Osteocyte (in vitro differentiated cells): ENCODE data around the gene TBL1X. TPM values are rescaled to one million over a fixed set of nuclear protein-coding genes. Genes with fewer than 3 reads are reported as not detected.

Source experiments
- DNase-seq: peaks from one replicate; pipeline ENCODE4 v3.0.0; 2021; ENCODE audit warnings: mixed read lengths; ENCODE audit not compliant: unreplicated experiment; ENCODE audit errors: extremely low spot score
- H3K27ac Mint-ChIP-seq: one replicate; pipeline ENCODE4 v1.8.0; 2021; ENCODE audit warnings: mild to moderate bottlenecking, mixed read lengths; ENCODE audit not compliant: unreplicated experiment
- H3K27me3 Mint-ChIP-seq: one replicate; pipeline ENCODE4 v1.8.0; 2021; ENCODE audit warnings: mixed read lengths; ENCODE audit not compliant: unreplicated experiment
- H3K36me3 Mint-ChIP-seq: one replicate; pipeline ENCODE4 v1.8.0; 2021; ENCODE audit warnings: mixed read lengths; ENCODE audit not compliant: unreplicated experiment
- H3K4me1 Mint-ChIP-seq: one replicate; pipeline ENCODE4 v1.8.0; 2021; ENCODE audit warnings: mixed read lengths; ENCODE audit not compliant: unreplicated experiment
- H3K4me3 Mint-ChIP-seq: one replicate; pipeline ENCODE4 v1.8.0; 2021; ENCODE audit warnings: mild to moderate bottlenecking, moderate library complexity, mixed read lengths; ENCODE audit not compliant: unreplicated experiment
- H3K9me3 Mint-ChIP-seq: one replicate; pipeline ENCODE4 v1.8.0; 2021; ENCODE audit warnings: mixed read lengths; ENCODE audit not compliant: unreplicated experiment
- total RNA-seq: library from RNA; stranded (reverse); gene quantifications from 2 replicates; pipeline ENCODE4 v1.2.1, GENCODE V29; 2021
- TF ChIP-seq, protein P1 (sequence below): fragments of 200-600 bp; sonication (generic); IDR thresholded peaks from 2 replicates; pipeline ENCODE4 v1.5.0; 2021; ENCODE audit warnings: antibody characterized with exemption, mild to moderate bottlenecking, moderate library complexity

Gene TBL1X
- total RNA-seq, 1 donor from 2014 or later = 35.3 TPM

DNA sequence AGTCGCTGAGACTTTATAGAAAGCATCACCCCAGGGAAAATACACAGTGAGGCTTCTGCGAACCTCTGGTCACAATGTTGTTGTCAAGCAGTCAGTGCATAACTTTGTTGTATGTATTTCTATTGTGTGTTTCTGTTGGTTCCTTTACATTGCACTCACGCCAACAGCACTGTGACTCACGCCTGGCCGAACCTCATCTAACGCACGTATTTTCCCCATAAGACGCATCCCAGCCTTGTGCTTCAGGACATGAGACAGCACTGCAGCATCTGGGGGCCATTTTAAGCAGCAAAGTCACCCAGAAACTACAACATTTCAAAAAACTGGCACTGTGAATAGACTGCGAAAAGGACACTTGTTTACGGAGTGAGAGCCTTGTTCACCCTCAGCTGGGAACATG, 30.6 kb downstream of the TBL1X start:
- Mint-ChIP-seq H3K4me3 (no peak overlapping the region), H3K27ac (no peak overlapping the region), H3K4me1 (peaks cover 9% of the 10 kb centered on the region), H3K9me3 (peaks cover 4% of the 10 kb centered on the region), H3K27me3 (no peaks in the 10 kb centered on the region), H3K36me3 (peaks cover 5% of the 10 kb centered on the region)
- TF ChIP-seq, protein P1, sequence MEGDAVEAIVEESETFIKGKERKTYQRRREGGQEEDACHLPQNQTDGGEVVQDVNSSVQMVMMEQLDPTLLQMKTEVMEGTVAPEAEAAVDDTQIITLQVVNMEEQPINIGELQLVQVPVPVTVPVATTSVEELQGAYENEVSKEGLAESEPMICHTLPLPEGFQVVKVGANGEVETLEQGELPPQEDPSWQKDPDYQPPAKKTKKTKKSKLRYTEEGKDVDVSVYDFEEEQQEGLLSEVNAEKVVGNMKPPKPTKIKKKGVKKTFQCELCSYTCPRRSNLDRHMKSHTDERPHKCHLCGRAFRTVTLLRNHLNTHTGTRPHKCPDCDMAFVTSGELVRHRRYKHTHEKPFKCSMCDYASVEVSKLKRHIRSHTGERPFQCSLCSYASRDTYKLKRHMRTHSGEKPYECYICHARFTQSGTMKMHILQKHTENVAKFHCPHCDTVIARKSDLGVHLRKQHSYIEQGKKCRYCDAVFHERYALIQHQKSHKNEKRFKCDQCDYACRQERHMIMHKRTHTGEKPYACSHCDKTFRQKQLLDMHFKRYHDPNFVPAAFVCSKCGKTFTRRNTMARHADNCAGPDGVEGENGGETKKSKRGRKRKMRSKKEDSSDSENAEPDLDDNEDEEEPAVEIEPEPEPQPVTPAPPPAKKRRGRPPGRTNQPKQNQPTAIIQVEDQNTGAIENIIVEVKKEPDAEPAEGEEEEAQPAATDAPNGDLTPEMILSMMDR = no peak
- no peak for DNase-seq

DNA sequence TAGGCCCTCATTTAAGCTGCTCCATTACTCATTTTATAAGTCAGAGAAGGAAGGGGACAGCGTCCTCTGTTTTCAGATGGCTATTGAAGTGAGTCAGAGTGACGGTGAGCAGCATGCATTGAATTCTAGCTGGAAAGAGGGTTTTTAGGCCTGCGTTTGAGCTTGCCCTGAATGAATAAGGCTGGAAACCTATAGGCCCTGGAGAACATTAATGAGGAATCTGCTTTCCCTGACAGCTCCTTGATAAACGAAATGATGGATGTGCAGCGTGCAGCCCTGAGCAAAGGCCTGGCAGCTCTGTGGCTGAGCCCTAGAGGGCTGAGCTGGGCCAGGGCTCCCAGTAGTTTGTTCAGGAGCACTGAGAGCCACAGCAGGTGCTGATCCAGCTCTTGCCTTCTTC, 33.4 kb downstream of the TBL1X start:
- Mint-ChIP-seq H3K36me3 (peaks cover 12% of the 10 kb centered on the region), H3K9me3 (peaks cover 12% of the 10 kb centered on the region), H3K27me3 (no peaks in the 10 kb centered on the region), H3K27ac (no peak overlapping the region), H3K4me1 (peaks cover 7% of the 10 kb centered on the region), H3K4me3 (no peak overlapping the region)
- DNase-seq = no peak
- TF ChIP-seq, protein P1 = no peak

DNA sequence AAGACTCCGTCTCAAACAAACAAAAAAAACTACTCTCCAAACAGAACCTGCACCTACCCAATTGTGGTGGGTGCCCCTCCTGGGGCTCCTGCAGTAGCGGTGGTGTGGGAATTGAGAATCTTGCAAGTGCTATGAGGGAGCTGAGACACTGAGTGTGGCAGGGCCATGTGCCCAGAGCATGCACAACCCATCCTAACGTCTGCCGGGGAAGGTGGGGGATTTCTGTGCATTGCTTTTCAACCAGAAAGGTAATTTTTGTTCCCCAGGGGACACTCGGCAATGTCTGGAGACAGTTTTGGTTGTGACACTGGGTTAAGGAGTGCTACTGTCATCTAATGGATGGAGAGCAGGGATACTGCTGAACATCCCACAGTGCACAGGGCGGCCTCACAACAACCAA, 35.7 kb downstream of the TBL1X start:
- peaks cover 28% of the 10 kb centered on the region for H3K9me3 Mint-ChIP-seq
- no peak overlapping the region for H3K4me3 Mint-ChIP-seq
- peaks cover 27% of the 10 kb centered on the region for H3K36me3 Mint-ChIP-seq
- no peaks in the 10 kb centered on the region for H3K27me3 Mint-ChIP-seq
- peaks cover 3% of the 10 kb centered on the region for H3K4me1 Mint-ChIP-seq
- TF ChIP-seq, protein P1 = no peak
- no peak overlapping the region for H3K27ac Mint-ChIP-seq
- no peak for DNase-seq

DNA sequence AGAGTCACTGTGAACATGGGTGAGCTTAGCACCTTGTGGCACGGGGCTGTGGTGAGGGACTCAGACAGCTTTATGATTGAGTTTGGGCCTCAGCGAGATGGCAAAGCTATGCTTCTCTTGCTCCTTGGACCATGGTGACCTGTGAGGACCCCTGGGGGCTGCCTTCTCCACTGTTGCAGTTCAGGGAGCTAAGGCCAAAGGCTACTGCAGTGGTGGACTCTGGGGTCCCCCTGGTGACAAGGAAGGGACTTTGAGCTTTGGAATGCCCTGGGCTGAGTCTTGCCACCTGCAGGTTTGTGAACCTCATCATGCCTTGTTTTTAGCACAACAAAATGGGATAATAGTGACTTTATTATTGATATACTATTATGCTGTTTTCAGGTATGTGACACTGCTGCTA, 36.5 kb downstream of the TBL1X start:
- no peaks in the 10 kb centered on the region for H3K27me3 Mint-ChIP-seq
- no peak overlapping the region for H3K27ac Mint-ChIP-seq
- peaks cover 34% of the 10 kb centered on the region for H3K36me3 Mint-ChIP-seq
- peaks cover 34% of the 10 kb centered on the region for H3K9me3 Mint-ChIP-seq
- DNase-seq = no peak
- peaks cover 3% of the 10 kb centered on the region for H3K4me1 Mint-ChIP-seq
- TF ChIP-seq, protein P1 = no peak
- no peak overlapping the region for H3K4me3 Mint-ChIP-seq

DNA sequence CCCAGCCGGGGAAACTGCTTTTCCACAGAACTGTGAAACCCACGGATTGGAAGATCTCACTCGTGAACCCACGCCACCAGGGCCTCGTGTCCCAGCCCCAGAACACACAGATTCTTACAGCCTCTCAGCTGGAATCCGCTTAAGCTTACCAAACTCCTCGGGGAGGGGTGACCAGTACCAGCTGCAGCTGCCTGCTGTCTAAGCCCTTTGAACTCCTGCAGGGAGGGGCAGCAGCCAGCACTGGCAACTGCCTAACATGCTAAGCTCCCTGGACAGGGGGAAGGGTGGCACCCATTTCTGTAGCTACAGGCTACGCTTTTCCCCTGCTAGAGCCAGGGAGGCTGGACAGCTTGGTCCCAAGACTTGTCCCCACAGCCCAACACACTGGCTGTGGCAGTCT, 38.4 kb downstream of the TBL1X start:
- DNase-seq = no peak
- Mint-ChIP-seq H3K4me3 (no peak overlapping the region), H3K9me3 (peaks cover 43% of the 10 kb centered on the region), H3K27me3 (no peaks in the 10 kb centered on the region), H3K27ac (no peak overlapping the region), H3K36me3 (peaks cover 36% of the 10 kb centered on the region), H3K4me1 (peaks cover 3% of the 10 kb centered on the region)
- TF ChIP-seq, protein P1 = no peak
